Naive thymus-derived CD8-positive, alpha-beta T cell (primary cell): ENCODE measurements around the gene LRRC34. TPM values are rescaled to one million over a fixed set of nuclear protein-coding genes. Genes with fewer than 3 reads are reported as not detected.

Source experiments
- ATAC-seq, 2 donors: fragments of 150-1000 bp; cut with Tn5 transposase in 1 of 2; sonication (Bioruptor Pico), chemical (Tn5 transposase) in 1 of 2; 1 replicate in 1 of 2; 2 replicates in 1 of 2; pipeline ENCODE4 v1.10.0; 2021; ENCODE audit warnings: mild to moderate bottlenecking in 2 of 2, moderate library complexity in 2 of 2
- POLR2A ChIA-PET: fragments of 350-600 bp; sonication (Branson Sonifier 250); formaldehyde crosslinking; loops from one replicate; lab custom pipeline; 2021; ENCODE audit warnings: antibody characterized with exemption; lab: Charles Lee
- DNase-seq, 10 donors: peaks; one replicate each; pipeline versions ENCODE4 v3.0.0 to v3.0.0-alpha.2; 2020 to 2022
- H3K27ac Mint-ChIP-seq, 10 donors: one replicate each; pipeline ENCODE4 v1.8.0; 2020 to 2022; ENCODE audit warnings: mild to moderate bottlenecking in 10 of 10, mixed read lengths in 10 of 10, moderate library complexity in 4 of 10, inconsistent platforms in 1 of 10
- H3K27me3 Mint-ChIP-seq, 5 donors: one replicate each; pipeline ENCODE4 v1.8.0; 2021 to 2022; ENCODE audit warnings: mixed read lengths in 5 of 5
- H3K36me3 Mint-ChIP-seq, 3 donors: one replicate each; pipeline ENCODE4 v1.8.0; 2020 to 2022; ENCODE audit warnings: mixed read lengths in 3 of 3, mild to moderate bottlenecking in 2 of 3, inconsistent platforms in 1 of 3
- H3K4me1 Mint-ChIP-seq, 4 donors: one replicate each; pipeline ENCODE4 v1.8.0; 2021 to 2022; ENCODE audit warnings: mixed read lengths in 4 of 4
- H3K4me3 Mint-ChIP-seq, 10 donors: one replicate each; pipeline ENCODE4 v1.8.0; 2020 to 2022; ENCODE audit warnings: mild to moderate bottlenecking in 10 of 10, mixed read lengths in 10 of 10, moderate library complexity in 6 of 10, inconsistent platforms in 1 of 10
- H3K9me3 Mint-ChIP-seq, 9 donors: one replicate each; pipeline ENCODE4 v1.8.0; 2020 to 2022; ENCODE audit warnings: mixed read lengths in 9 of 9, mild to moderate bottlenecking in 3 of 9, inconsistent platforms in 1 of 9, moderate library complexity in 1 of 9
- polyA plus RNA-seq, 3 donors: library from polyadenylated mRNA; unstranded; fragments of 300-500 nt; fragmentation: Illumina TruSeq; gene quantifications; one replicate each; pipeline ENCODE4 v1.2.3, GENCODE V29; 2021
- total RNA-seq, 8 experiments: library from RNA in 2 of 8; stranded (reverse) in 2 of 8; gene quantifications; one replicate each; pipeline ENCODE4 v1.2.3 and lab custom pipeline; 2021 to 2026

The LRRC34 gene
- total and polyA plus RNA-seq, 5 experiments from 2014 or later = 0.29 to 1.2 (median 0.42) TPM

GRCh38 chr3:169758359-169758994, 54.2 kb downstream of the LRRC34 start:
- POLR2A ChIA-PET = interaction anchor here (0.8 kb wide), 1 partner anchor 8 kb away, joined by 3 read pairs; no protein-coding TSS in a partner anchor
- DNase-seq (no peak), ATAC-seq (no peak)
- Mint-ChIP-seq H3K9me3 (no peaks in the 10 kb centered on the region), H3K4me3 (no peak overlapping the region), H3K36me3 (no peaks in the 10 kb centered on the region), H3K27ac (peak overlapping the region in 2 of 10 donors; percentile 33 to 60), H3K4me1 (peaks cover 5 to 26% (median 22%) of the 10 kb centered on the region in 4 donors), H3K27me3 (peaks cover 0 to 5% (median 0%) of the 10 kb centered on the region in 5 donors)

GRCh38 chr3:169755488-169755887, 57.2 kb downstream of the LRRC34 start:
- DNase-seq (no peak), ATAC-seq (no peak)
- Mint-ChIP-seq H3K4me1 (peaks cover 5 to 17% (median 15%) of the 10 kb centered on the region in 4 donors), H3K36me3 (no peaks in the 10 kb centered on the region), H3K27ac (no peak overlapping the region), H3K9me3 (no peaks in the 10 kb centered on the region), H3K4me3 (no peak overlapping the region), H3K27me3 (peaks cover 0 to 21% (median 7%) of the 10 kb centered on the region in 5 donors)
- POLR2A ChIA-PET = no interaction called here

- no peaks in the 10 kb centered on the region for H3K9me3 Mint-ChIP-seq
- H3K4me3 Mint-ChIP-seq = no peak overlapping the region
- H3K27ac Mint-ChIP-seq = no peak overlapping the region
- H3K36me3 Mint-ChIP-seq = no peaks in the 10 kb centered on the region
- POLR2A ChIA-PET = no interaction called here
- H3K4me1 Mint-ChIP-seq = peaks cover 5 to 17% (median 14%) of the 10 kb centered on the region in 4 donors
- no peak for DNase-seq
- H3K27me3 Mint-ChIP-seq = peaks cover 0 to 26% (median 9%) of the 10 kb centered on the region in 5 donors
- no peak for ATAC-seq
These were observed 58.0 kb downstream of the LRRC34 start for GRCh38 chr3:169754711-169755110.

- DNase-seq (no peak), ATAC-seq (no peak)
- no peaks in the 10 kb centered on the region for H3K9me3 Mint-ChIP-seq
- H3K36me3 Mint-ChIP-seq = no peaks in the 10 kb centered on the region
- H3K4me3 Mint-ChIP-seq = no peak overlapping the region
- peaks cover 0 to 5% (median 4%) of the 10 kb centered on the region in 4 donors for H3K4me1 Mint-ChIP-seq
- no peak overlapping the region for H3K27ac Mint-ChIP-seq
- POLR2A ChIA-PET = no interaction called here
- H3K27me3 Mint-ChIP-seq = peaks cover 7 to 47% (median 24%) of the 10 kb centered on the region in 5 donors
These were observed 60.8 kb downstream of the LRRC34 start for GRCh38 chr3:169751875-169752274.

GRCh38 chr3:169750665-169751064, 62.0 kb downstream of the LRRC34 start:
- H3K4me1 Mint-ChIP-seq = peaks cover 0 to 5% (median 4%) of the 10 kb centered on the region in 4 donors
- no peaks in the 10 kb centered on the region for H3K9me3 Mint-ChIP-seq
- ATAC-seq (no peak), DNase-seq (no peak)
- H3K36me3 Mint-ChIP-seq = no peaks in the 10 kb centered on the region
- no peak overlapping the region for H3K4me3 Mint-ChIP-seq
- H3K27me3 Mint-ChIP-seq = peaks cover 18 to 53% (median 32%) of the 10 kb centered on the region in 5 donors
- POLR2A ChIA-PET = no interaction called here
- H3K27ac Mint-ChIP-seq = no peak overlapping the region

- POLR2A ChIA-PET = no interaction called here
- H3K4me1 Mint-ChIP-seq = peaks cover 0 to 5% (median 4%) of the 10 kb centered on the region in 4 donors
- peak overlapping the region in 1 of 10 donors; percentile 16 for H3K27ac Mint-ChIP-seq
- H3K36me3 Mint-ChIP-seq = no peaks in the 10 kb centered on the region
- ATAC-seq = peak; percentile 79 to 86
- no peak overlapping the region for H3K4me3 Mint-ChIP-seq
- H3K27me3 Mint-ChIP-seq = peaks cover 18 to 49% (median 32%) of the 10 kb centered on the region in 5 donors
- H3K9me3 Mint-ChIP-seq = no peaks in the 10 kb centered on the region
- DNase-seq = no peak
These were observed 64.0 kb downstream of the LRRC34 start for GRCh38 chr3:169748670-169749069.

GRCh38 chr3:169746924-169747323, 65.8 kb downstream of the LRRC34 start:
- DNase-seq (no peak), ATAC-seq (no peak)
- Mint-ChIP-seq H3K27ac (peak overlapping the region in 1 of 10 donors; percentile 58), H3K27me3 (peaks cover 18 to 39% (median 30%) of the 10 kb centered on the region in 5 donors), H3K4me1 (peaks cover 0 to 5% (median 4%) of the 10 kb centered on the region in 4 donors), H3K9me3 (no peaks in the 10 kb centered on the region), H3K36me3 (no peaks in the 10 kb centered on the region), H3K4me3 (no peak overlapping the region)
- POLR2A ChIA-PET = no interaction called here

GRCh38 chr3:169744366-169745054, 68.2 kb downstream of the LRRC34 start:
- peaks cover 23 to 32% (median 23%) of the 10 kb centered on the region in 5 donors for H3K27me3 Mint-ChIP-seq
- DNase-seq (no peak), ATAC-seq (peak in 1 of 2 donors; percentile 39)
- H3K27ac Mint-ChIP-seq = no peak overlapping the region
- no peaks in the 10 kb centered on the region for H3K9me3 Mint-ChIP-seq
- no peaks in the 10 kb centered on the region for H3K36me3 Mint-ChIP-seq
- H3K4me3 Mint-ChIP-seq = no peak overlapping the region
- POLR2A ChIA-PET = no interaction called here
- peaks cover 0 to 5% (median 4%) of the 10 kb centered on the region in 4 donors for H3K4me1 Mint-ChIP-seq

Other genes starting within 250 kb of the LRRC34 start
- not detected for gene MECOM, start 149.2 kb downstream of the LRRC34 start, total RNA-seq
- not detected for gene MECOM, start 149.2 kb downstream of the LRRC34 start, polyA plus RNA-seq
- gene TERC, start 47.8 kb downstream of the LRRC34 start, total RNA-seq = 10 to 100 TPM; 12.4 to 17.5 TPM
- 1 to 10 TPM in 2 of 3 donors, not detected in 1; 1.4 to 1.6 TPM for gene TERC, start 47.8 kb downstream of the LRRC34 start, polyA plus RNA-seq
- under 1 TPM in 1 of 2 experiments, not detected in 1; 0.29 TPM for gene ACTRT3, start 43.3 kb downstream of the LRRC34 start, total RNA-seq
- gene ACTRT3, start 43.3 kb downstream of the LRRC34 start, polyA plus RNA-seq = under 1 TPM; 0.13 to 0.15 (median 0.14) TPM
- 10 to 100 TPM; 23.0 to 24.7 TPM for gene MYNN, start 39.5 kb downstream of the LRRC34 start, total RNA-seq
- 10 to 100 TPM; 11.7 to 15.7 (median 13.6) TPM for gene MYNN, start 39.5 kb downstream of the LRRC34 start, polyA plus RNA-seq
- under 1 TPM in 1 of 2 experiments, not detected in 1; 0.19 TPM for gene LRRIQ4, start within 50 bp of the LRRC34 start, total RNA-seq
- not detected for gene LRRIQ4, start within 50 bp of the LRRC34 start, polyA plus RNA-seq
- gene LRRC31, start 57.0 kb upstream of the LRRC34 start, total RNA-seq = not detected
- not detected for gene LRRC31, start 57.0 kb upstream of the LRRC34 start, polyA plus RNA-seq
- gene SAMD7, start 98.7 kb upstream of the LRRC34 start, total RNA-seq = not detected
- gene SAMD7, start 98.7 kb upstream of the LRRC34 start, polyA plus RNA-seq = not detected
- gene SEC62, start 153.9 kb upstream of the LRRC34 start, total RNA-seq = 100 to 1,000 TPM; 147 to 168 TPM
- gene SEC62, start 153.9 kb upstream of the LRRC34 start, polyA plus RNA-seq = 100 to 1,000 TPM; 170 to 226 (median 225) TPM
- gene GPR160, start 225.1 kb upstream of the LRRC34 start, total RNA-seq = 10 to 100 TPM; 17.1 to 19.5 TPM
- 10 to 100 TPM; 12.5 to 18.3 (median 16.9) TPM for gene GPR160, start 225.1 kb upstream of the LRRC34 start, polyA plus RNA-seq